ENCODE measurements around the gene CCSER2. TPM values are rescaled to one million over a fixed set of nuclear protein-coding genes. Genes with fewer than 3 reads are reported as not detected.

The CCSER2 gene
- total RNA-seq, 1 donor from 2014 or later = 49.6 TPM

DNA sequence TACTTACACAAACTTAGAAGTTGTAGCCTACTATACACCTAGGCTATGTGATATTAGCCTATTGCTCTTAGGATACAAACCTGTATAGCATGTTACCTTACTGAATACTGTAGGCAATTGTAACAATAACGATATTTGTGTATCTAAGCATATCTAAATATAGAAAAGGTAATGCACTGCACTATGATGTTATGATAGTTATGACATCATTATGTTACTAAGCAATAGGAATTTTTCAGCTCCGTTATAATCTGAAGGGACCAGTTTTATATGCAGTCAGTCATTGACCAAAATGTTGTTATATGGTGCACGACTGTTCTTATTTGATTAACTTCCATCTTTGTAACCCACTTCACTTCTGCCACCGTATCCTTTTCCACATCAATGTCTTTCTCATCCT is 62.0 kb downstream of the CCSER2 start:
- no peak for DNase-seq (ENCODE audit: low spot score, unreplicated experiment)
- H3K36me3 Mint-ChIP-seq (ENCODE audit: insufficient read depth) = peaks cover 41% of the 10 kb centered on the region
- peaks cover 14% of the 10 kb centered on the region for H3K9me3 Mint-ChIP-seq (ENCODE audit: low read depth)
- no peak overlapping the region for H3K27ac Mint-ChIP-seq
- H3K4me3 Mint-ChIP-seq (ENCODE audit: low read depth) = no peak overlapping the region
- no peaks in the 10 kb centered on the region for H3K27me3 Mint-ChIP-seq
- H3K4me1 Mint-ChIP-seq (ENCODE audit: low read depth) = peaks cover 4% of the 10 kb centered on the region
- TF ChIP-seq, protein P1, sequence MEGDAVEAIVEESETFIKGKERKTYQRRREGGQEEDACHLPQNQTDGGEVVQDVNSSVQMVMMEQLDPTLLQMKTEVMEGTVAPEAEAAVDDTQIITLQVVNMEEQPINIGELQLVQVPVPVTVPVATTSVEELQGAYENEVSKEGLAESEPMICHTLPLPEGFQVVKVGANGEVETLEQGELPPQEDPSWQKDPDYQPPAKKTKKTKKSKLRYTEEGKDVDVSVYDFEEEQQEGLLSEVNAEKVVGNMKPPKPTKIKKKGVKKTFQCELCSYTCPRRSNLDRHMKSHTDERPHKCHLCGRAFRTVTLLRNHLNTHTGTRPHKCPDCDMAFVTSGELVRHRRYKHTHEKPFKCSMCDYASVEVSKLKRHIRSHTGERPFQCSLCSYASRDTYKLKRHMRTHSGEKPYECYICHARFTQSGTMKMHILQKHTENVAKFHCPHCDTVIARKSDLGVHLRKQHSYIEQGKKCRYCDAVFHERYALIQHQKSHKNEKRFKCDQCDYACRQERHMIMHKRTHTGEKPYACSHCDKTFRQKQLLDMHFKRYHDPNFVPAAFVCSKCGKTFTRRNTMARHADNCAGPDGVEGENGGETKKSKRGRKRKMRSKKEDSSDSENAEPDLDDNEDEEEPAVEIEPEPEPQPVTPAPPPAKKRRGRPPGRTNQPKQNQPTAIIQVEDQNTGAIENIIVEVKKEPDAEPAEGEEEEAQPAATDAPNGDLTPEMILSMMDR (IDR thresholded peaks at IDR 0.05; ENCODE audit: unreplicated experiment) = no peak

DNA sequence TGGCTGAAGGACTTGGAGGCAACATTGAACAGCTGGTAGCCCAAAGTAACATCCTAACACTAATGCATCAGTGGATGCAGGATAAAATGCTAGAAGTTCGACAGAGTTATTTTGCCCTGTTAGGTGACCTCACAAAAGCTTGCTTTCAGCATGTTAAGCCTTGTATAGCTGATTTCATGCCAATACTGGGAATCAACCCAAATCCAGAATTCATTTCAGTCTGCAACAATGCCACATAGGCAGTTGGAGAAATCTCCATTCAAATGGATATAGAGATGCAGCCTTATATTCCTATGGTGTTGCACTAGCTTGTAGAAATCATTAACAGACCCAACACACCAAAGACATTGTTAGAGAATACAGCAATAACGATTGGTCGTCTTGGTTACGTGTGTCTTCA is 62.9 kb downstream of the CCSER2 start:
- DNase-seq (ENCODE audit: low spot score, unreplicated experiment) = no peak
- peaks cover 4% of the 10 kb centered on the region for H3K4me1 Mint-ChIP-seq (ENCODE audit: low read depth)

DNA sequence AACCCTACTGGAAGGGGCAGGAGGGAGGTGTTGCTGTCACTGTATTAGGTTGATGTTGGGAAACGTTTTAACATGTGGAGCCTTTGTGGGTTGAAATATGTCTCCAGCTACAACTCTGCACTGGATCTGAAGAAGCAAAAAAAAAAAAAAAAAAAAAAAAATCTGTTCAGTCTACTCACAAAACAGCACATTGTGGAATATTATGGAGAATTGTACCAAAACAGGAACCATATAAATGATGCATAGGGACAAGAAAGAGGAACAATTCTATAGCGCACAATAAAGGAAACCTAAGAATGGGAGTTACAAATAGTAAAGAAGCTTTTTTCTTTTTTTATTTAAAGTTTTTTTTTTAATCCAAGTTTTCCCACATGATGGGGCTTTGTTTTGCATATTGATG is 63.8 kb downstream of the CCSER2 start:
- TF ChIP-seq, protein P1 (IDR thresholded peaks at IDR 0.05; ENCODE audit: unreplicated experiment) = no peak
- Mint-ChIP-seq H3K9me3 (ENCODE audit: low read depth) (peaks cover 11% of the 10 kb centered on the region), H3K4me3 (ENCODE audit: low read depth) (no peak overlapping the region), H3K4me1 (ENCODE audit: low read depth) (peaks cover 6% of the 10 kb centered on the region), H3K27ac (no peak overlapping the region), H3K27me3 (no peaks in the 10 kb centered on the region), H3K36me3 (ENCODE audit: insufficient read depth) (peaks cover 39% of the 10 kb centered on the region)
- no peak for DNase-seq (ENCODE audit: low spot score, unreplicated experiment)

More for the DNA sequence above, 62.9 kb downstream of the CCSER2 start:
- peaks cover 38% of the 10 kb centered on the region for H3K36me3 Mint-ChIP-seq (ENCODE audit: insufficient read depth)
- H3K27ac Mint-ChIP-seq = no peak overlapping the region
- H3K27me3 Mint-ChIP-seq = no peaks in the 10 kb centered on the region
- H3K9me3 Mint-ChIP-seq (ENCODE audit: low read depth) = peaks cover 13% of the 10 kb centered on the region
- no peak overlapping the region for H3K4me3 Mint-ChIP-seq (ENCODE audit: low read depth)
- TF ChIP-seq, protein P1 (IDR thresholded peaks at IDR 0.05; ENCODE audit: unreplicated experiment) = no peak

DNA sequence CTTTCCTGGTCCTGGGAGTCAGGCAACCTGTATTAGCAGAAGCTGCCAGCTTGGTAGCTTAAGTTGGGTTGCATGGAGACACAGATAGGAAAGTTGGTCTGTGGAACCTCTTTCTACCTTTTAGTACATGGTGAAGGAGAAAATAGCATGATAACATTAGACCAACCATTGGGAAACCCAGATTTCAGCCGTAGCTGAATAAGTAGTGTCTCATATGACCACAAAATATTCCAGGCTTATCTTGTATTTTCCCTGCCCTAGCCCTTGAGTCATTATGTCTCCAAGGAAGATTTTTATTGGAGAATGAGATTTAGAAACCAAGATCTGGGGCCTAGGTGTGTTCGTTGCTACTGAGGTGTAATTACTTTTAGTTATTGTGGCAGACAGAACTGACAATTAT is 67.2 kb downstream of the CCSER2 start:
- Mint-ChIP-seq H3K36me3 (ENCODE audit: insufficient read depth) (peaks cover 35% of the 10 kb centered on the region), H3K9me3 (ENCODE audit: low read depth) (peaks cover 18% of the 10 kb centered on the region), H3K4me3 (ENCODE audit: low read depth) (no peak overlapping the region), H3K27ac (no peak overlapping the region), H3K4me1 (ENCODE audit: low read depth) (peaks cover 17% of the 10 kb centered on the region), H3K27me3 (no peaks in the 10 kb centered on the region)
- no peak for DNase-seq (ENCODE audit: low spot score, unreplicated experiment)
- TF ChIP-seq, protein P1 (IDR thresholded peaks at IDR 0.05; ENCODE audit: unreplicated experiment) = no peak

DNA sequence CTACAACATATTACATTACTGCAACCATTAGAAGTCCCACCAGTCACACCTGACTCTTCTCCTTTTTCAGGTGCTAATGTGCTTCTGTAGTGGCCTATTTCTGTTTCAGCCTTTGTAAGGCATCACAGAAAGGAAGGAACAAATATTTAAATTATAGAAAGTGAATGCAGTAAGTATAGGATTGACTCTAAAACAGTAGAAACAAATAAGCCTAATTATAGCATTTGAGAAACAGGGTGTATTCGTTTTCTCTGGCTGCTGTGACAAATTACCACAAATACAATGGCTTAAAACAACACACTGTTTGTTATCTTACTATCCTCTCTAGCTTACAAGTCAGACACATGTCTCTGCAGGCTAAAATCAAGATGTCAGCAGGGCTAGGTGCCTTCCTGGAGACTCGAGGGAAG is 69.4 kb downstream of the CCSER2 start:
- no peak for DNase-seq (ENCODE audit: low spot score, unreplicated experiment)
- H3K27me3 Mint-ChIP-seq = no peaks in the 10 kb centered on the region
- H3K27ac Mint-ChIP-seq = peak overlapping the region; percentile 2
- H3K9me3 Mint-ChIP-seq (ENCODE audit: low read depth) = peaks cover 18% of the 10 kb centered on the region
- TF ChIP-seq, protein P1 (IDR thresholded peaks at IDR 0.05; ENCODE audit: unreplicated experiment) = no peak
- H3K4me1 Mint-ChIP-seq (ENCODE audit: low read depth) = peaks cover 33% of the 10 kb centered on the region
- H3K4me3 Mint-ChIP-seq (ENCODE audit: low read depth) = no peak overlapping the region
- H3K36me3 Mint-ChIP-seq (ENCODE audit: insufficient read depth) = peaks cover 33% of the 10 kb centered on the region
